GM19463 (cell line): ENCODE results near the gene TMEM215.
"Not testable (repeated sequence)": the region's sequence is repeated elsewhere in the genome, so short reads cannot be mapped to it uniquely, and the experiment has no call there.

Experiments used
- ATAC-seq: cut with Tn5 transposase; IDR thresholded peaks from one replicate; pipeline ENCODE4 v1.9.1; 2021; ENCODE audit warnings: mild to moderate bottlenecking, moderate library complexity; ENCODE audit not compliant: unreplicated experiment

TMEM215 gene

GRCh38 chr9:32783168-32783891 is at the start of gene TMEM215:
TSS of gene TMEM215 (plus strand) at chr9:32783540. CDS start at chr9:32784184, 644 bp downstream.
- ATAC-seq: no peak

- ATAC-seq: no peak
Observed at GRCh38 chr9:32735476-32735875, 47.9 kb upstream of the TMEM215 start.

DNA sequence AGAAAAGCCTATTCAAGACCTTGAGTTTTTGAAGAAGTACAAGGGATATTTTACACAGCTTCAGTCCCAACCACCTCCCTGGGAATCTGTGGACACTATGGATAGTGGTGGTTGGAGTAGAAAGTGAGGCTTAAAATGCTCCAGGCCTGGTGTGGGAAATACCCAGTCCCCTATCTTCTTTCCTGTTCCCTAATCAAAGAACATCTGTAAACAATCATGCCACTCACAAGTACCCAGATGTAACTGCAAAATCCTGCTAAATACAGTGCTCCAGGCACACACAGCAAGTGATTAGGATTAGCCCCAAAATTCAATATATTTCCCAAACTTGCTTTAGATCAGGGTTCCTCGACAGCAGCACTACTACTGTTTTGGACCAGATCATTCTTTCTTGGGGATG is 46.0 kb upstream of the TMEM215 start:
- ATAC-seq: no peak

DNA sequence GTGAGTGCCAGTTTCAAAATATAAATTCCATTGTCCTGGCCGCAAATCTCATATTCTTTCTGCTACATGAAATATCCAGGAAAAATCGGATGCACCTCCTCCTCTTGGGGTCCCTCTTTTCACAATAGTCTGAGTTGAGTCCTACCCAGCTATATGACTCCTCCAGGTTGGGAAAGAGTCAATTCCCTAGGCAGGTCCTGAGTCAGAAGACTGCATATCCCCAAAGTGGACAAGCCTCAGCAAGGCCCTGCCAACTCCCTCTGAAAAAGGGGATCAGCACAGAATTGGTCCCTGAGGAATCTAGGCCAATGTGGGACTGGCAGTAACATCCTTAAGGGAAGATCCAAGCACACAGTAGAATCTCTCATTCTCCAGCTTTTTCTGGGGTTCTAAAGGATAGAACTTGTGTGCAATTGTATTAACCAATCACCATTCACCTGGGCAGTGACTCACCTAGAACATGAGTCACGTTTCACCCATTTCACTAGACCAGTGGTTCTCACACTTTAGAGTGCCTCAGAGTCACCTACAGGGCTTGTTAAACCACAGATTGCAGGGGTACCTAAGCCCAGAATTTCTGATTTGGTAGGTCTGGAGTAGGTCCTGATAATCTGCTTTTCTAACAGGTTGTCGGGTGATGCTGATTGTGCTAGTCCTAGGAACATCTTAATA is 44.7 kb upstream of the TMEM215 start:
- no peak for ATAC-seq

GRCh38 chr9:32741706-32742105 is 41.6 kb upstream of the TMEM215 start:
- ATAC-seq: no peak

DNA sequence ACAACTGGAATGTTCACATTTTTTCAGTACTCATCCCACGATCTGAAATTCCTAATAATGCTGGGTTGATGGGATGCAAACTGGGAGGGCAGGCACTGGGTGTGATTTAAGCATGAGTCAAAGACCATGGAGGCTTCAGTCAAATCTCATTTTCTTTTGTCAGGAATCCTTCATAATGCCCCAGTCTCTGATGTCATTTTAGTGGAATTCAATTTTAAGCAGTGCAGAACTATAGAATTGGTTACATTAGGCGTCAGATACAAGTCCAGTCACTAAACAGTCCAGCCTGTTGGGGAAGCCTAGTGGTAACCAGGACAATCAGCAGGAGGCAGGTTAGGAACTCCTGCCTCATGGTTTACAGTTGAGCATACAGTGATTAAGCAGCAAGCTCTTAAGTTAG is 41.0 kb upstream of the TMEM215 start:
- ATAC-seq: no peak

GRCh38 chr9:32748013-32748412 is 35.3 kb upstream of the TMEM215 start:
- no peak for ATAC-seq

DNA sequence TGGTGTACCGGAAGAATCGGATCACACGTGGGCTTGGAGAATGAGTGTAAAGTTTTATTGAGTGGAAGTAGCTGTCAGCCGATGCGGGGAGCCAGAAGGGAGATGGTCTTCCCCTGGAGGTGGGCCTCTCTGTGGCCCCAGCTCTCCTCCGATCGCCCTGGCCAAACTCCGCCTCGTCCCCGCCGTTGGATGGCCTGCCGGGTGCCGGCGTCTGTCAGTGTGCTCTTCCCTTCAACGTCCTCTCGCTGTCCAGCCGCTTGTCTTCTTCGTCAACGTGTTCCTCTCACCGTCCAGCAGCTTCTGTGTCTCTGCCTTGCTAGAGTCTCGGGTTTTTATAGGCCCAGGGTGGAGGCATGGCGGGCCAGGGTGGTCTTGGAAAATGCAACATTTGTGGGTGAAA is 27.6 kb upstream of the TMEM215 start:
- ATAC-seq: no peak

GRCh38 chr9:32764139-32764538 is 19.2 kb upstream of the TMEM215 start:
- no peak for ATAC-seq

DNA sequence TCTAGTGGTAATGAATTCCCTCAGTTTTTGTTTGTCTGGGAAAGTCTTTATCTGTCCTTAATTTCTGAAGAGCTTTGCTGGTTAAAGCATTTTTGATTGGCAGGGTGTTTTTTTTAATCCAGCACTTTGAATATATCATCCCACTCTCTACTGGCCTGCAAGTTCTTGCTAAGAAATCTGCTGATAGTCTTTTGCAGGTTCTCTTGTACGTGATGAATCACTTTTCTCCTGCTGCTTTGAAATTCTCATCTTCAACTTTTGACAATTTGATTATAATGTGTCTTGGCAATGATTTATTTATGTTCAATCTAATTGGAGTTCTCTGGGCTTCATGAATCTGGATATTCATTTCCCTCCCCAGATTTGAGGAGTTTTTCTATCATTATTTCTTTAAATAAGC is 8.1 kb upstream of the TMEM215 start:
- no peak for ATAC-seq

DNA sequence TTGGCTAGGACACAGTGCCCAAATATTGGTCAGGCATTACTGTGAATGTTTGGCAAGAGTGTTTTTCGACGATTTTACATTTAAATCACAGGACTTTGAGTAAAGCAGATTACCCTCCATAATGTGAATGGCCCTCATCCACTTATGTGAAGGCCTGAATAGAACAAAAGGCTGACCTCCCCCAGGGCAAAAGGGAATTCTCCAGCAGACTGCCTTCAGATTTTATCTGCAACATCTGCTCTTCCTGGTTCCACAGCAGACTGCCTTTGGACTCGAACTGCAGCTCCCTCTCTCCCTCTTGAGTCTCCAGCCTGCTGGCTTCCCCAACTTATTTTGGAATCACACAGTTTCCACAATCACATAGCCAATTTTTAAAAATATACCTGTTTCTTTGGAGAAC is 7.1 kb upstream of the TMEM215 start:
- ATAC-seq: no peak

- no peak for ATAC-seq
Observed at GRCh38 chr9:32782476-32783167, 718 bp upstream of the TMEM215 start.

GRCh38 chr9:32787816-32788215 is 4.5 kb downstream of the TMEM215 start:
- ATAC-seq: no peak

GRCh38 chr9:32796015-32796414 is 12.7 kb downstream of the TMEM215 start:
- not testable (repeated sequence) for ATAC-seq

DNA sequence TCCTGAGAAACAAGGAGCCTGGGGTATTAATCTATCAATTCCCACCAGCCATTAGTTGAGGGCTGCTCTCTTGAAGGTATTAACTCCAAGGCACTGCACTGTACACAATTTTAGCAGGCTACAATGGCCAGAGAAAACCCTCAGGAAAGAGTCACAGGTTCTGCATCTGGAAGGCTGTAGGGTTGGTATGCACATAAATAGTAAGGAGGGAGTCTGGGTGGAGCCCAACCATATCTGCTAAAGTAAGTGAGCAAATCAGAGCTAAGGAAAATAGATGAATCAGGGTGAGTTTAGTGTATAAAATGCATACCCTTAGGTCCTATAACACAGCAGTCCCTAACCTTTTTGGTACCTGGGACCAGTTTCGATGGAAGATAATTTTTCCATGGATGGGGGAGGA is 18.2 kb downstream of the TMEM215 start:
- ATAC-seq: no peak

GRCh38 chr9:32807217-32807616 is 23.9 kb downstream of the TMEM215 start:
- no peak for ATAC-seq

- no peak for ATAC-seq
Observed at GRCh38 chr9:32811246-32811645, 27.9 kb downstream of the TMEM215 start.

DNA sequence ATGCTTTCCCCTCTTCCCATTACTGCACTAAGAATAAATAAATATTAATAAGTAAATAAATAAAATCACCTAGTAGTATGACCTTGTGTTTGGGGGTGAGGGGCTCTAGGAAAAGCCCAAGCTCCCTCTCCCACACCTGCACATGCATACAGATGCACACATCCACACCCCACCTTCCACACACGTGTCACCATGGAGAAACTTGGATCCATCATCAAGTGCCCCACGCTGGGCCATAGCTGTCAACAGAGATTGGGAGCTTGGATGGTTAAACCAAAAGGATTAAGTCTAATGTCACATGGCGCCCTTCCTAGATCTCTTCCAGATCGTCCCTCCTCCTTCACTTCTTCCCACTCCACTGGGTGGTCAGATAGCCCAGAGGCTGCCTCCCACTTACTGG is 37.0 kb downstream of the TMEM215 start:
- ATAC-seq: no peak

- ATAC-seq: no peak
Observed at GRCh38 chr9:32823101-32823500, 39.8 kb downstream of the TMEM215 start.

GRCh38 chr9:32823551-32823950 is 40.2 kb downstream of the TMEM215 start:
- no peak for ATAC-seq

GRCh38 chr9:32825203-32825602 is 41.9 kb downstream of the TMEM215 start:
- no peak for ATAC-seq

DNA sequence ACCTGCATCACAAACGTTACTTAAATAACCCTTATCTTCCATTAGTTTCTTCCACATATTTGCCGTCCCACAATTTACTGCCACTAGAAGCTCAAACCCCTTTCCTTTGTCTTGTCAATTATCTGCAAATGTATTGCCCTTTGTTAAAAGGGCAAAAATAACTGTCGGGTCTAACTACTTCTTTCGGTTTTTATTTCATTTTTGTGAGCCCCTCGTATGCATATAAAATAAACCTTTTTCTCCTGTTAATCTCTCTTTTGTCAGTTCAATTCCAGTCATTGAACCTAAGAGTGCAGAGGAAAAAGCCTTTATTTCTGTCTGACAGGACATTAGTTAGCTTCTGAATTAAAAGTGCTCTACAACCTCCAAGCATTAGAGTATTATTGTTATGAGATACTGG is 45.5 kb downstream of the TMEM215 start:
- ATAC-seq: no peak
